HEK293 (cell line): ENCODE data around the gene CAPN10.

Source experiments
- CTCF ChIA-PET: fragments of 350-600 bp; formaldehyde crosslinking; extraction: SDS; loops from one replicate; lab custom pipeline; 2021; ENCODE audit warnings: antibody characterized with exemption; lab: Yijun Ruan, JAX
- POLR2A ChIA-PET: fragments of 300-600 bp; formaldehyde crosslinking; extraction: SDS; loops from one replicate; lab custom pipeline; 2020; ENCODE audit warnings: antibody characterized with exemption, inconsistent platforms; lab: Yijun Ruan, JAX
- H3K27ac ChIP-seq: fragments of 200-500 bp; sonication (Bioruptor generic); 2 replicates; pipeline ENCODE4 v1.5.1; 2014; ENCODE audit warnings: low read depth, low read length, control low read depth, inconsistent platforms; ENCODE audit errors: extremely low read depth
- H3K36me3 ChIP-seq, 2 experiments: fragments of 200-500 bp in 1 of 2; sonication (Bioruptor generic) in 1 of 2; 1 replicate in 1 of 2; 2 replicates in 1 of 2; pipeline ENCODE4 v1.5.1; 2014 to 2017; ENCODE audit warnings: inconsistent platforms in 2 of 2, low read length in 2 of 2; ENCODE audit not compliant: control insufficient read depth in 2 of 2, insufficient read depth in 1 of 2
- H3K4me1 ChIP-seq: fragments of 200-500 bp; sonication (Bioruptor generic); 2 replicates; pipeline ENCODE4 v1.5.1; 2014; ENCODE audit warnings: mild to moderate bottlenecking, low read length, inconsistent platforms; ENCODE audit not compliant: control insufficient read depth, insufficient read depth
- H3K4me3 ChIP-seq: 2 replicates; pipeline ENCODE4 v1.5.1; 2011; ENCODE audit warnings: low read depth, mild to moderate bottlenecking, control low read depth, low read length, moderate library complexity
- H3K9me3 ChIP-seq: fragments of 200-500 bp; sonication (Bioruptor generic); 2 replicates; pipeline ENCODE4 v1.5.1; 2014; ENCODE audit warnings: low read depth, low read length, inconsistent platforms; ENCODE audit not compliant: control insufficient read depth, insufficient read depth
- KLF16 ChIP-seq: fragments of 450-650 bp; formaldehyde crosslinking; IDR thresholded peaks from 2 replicates; pipeline ENCODE4 v1.5.1; 2017; ENCODE audit warnings: missing biosample characterization, missing genetic modification characterization
- RBAK ChIP-seq: fragments of 450-650 bp; formaldehyde crosslinking; IDR thresholded peaks from 2 replicates; pipeline ENCODE4 v1.5.1; 2016; ENCODE audit warnings: missing biosample characterization, missing genetic modification characterization
- ZBTB48 ChIP-seq: fragments of 450-650 bp; formaldehyde crosslinking; IDR thresholded peaks from 2 replicates; pipeline ENCODE4 v1.5.1; 2016; ENCODE audit warnings: missing biosample characterization, missing genetic modification characterization
- ZIC2 ChIP-seq: fragments of 450-650 bp; formaldehyde crosslinking; IDR thresholded peaks from 2 replicates; pipeline ENCODE4 v1.5.1; 2016; ENCODE audit warnings: missing biosample characterization, missing genetic modification characterization
- ZNF221 ChIP-seq: fragments of 450-650 bp; formaldehyde crosslinking; IDR thresholded peaks from 2 replicates; pipeline ENCODE4 v1.5.1; 2017; ENCODE audit warnings: missing biosample characterization, missing genetic modification characterization, borderline replicate concordance
- ZNF223 ChIP-seq: fragments of 450-650 bp; formaldehyde crosslinking; IDR thresholded peaks from 2 replicates; pipeline ENCODE4 v1.5.1; 2016; ENCODE audit warnings: missing biosample characterization, missing genetic modification characterization
- ZNF280D ChIP-seq: fragments of 450-650 bp; formaldehyde crosslinking; IDR thresholded peaks from 2 replicates; pipeline ENCODE4 v1.5.1; 2016; ENCODE audit warnings: missing biosample characterization, missing genetic modification characterization
- ZNF404 ChIP-seq: fragments of 450-650 bp; formaldehyde crosslinking; IDR thresholded peaks from 2 replicates; pipeline ENCODE4 v1.5.1; 2017; ENCODE audit warnings: missing biosample characterization, missing genetic modification characterization
- ZNF426 ChIP-seq: fragments of 450-650 bp; formaldehyde crosslinking; IDR thresholded peaks from 2 replicates; pipeline ENCODE4 v1.5.1; 2017; ENCODE audit warnings: missing biosample characterization, missing genetic modification characterization, mild to moderate bottlenecking, inconsistent platforms, moderate library complexity
- ZNF792 ChIP-seq: fragments of 450-650 bp; formaldehyde crosslinking; IDR thresholded peaks from 2 replicates; pipeline ENCODE4 v1.5.1; 2016; ENCODE audit warnings: missing biosample characterization, missing genetic modification characterization
- TF ChIP-seq, protein P1 (sequence below): fragments of 450-650 bp; formaldehyde crosslinking; conservative IDR thresholded peaks from 2 replicates; pipeline ENCODE4 v1.5.1; 2016; ENCODE audit warnings: low read depth, missing biosample characterization, missing genetic modification characterization
- TF ChIP-seq, protein P2 (sequence below): fragments of 450-650 bp; formaldehyde crosslinking; IDR thresholded peaks from 2 replicates; pipeline ENCODE4 v1.5.1; 2017; ENCODE audit warnings: missing biosample characterization, missing genetic modification characterization
- TF ChIP-seq, protein P3 (sequence below): fragments of 450-650 bp; formaldehyde crosslinking; IDR thresholded peaks from 2 replicates; pipeline ENCODE4 v1.5.1; 2016; ENCODE audit warnings: missing biosample characterization, missing genetic modification characterization

The CAPN10 gene

DNA sequence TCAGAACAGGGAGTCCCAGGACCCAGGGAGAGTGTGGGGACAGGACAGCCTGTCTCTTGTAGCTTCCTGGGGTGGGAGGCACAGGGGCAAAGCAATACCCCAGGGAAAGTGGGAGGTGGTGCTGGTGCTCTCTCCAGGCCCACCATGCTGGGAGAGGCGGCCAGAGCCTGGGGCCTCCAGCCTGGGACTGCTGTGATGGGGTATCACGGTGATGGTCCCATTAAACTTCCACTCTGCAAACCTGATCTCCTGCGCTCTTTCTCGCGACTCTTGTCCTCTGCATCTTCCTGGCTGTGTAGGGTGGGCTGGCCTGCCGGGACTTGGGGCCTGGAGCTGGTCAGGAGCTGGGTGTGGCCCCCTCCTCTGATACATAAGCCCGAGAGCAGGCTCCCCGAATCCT lies 8.0 kb upstream of the CAPN10 start (continued):
- TF ChIP-seq, protein P1, sequence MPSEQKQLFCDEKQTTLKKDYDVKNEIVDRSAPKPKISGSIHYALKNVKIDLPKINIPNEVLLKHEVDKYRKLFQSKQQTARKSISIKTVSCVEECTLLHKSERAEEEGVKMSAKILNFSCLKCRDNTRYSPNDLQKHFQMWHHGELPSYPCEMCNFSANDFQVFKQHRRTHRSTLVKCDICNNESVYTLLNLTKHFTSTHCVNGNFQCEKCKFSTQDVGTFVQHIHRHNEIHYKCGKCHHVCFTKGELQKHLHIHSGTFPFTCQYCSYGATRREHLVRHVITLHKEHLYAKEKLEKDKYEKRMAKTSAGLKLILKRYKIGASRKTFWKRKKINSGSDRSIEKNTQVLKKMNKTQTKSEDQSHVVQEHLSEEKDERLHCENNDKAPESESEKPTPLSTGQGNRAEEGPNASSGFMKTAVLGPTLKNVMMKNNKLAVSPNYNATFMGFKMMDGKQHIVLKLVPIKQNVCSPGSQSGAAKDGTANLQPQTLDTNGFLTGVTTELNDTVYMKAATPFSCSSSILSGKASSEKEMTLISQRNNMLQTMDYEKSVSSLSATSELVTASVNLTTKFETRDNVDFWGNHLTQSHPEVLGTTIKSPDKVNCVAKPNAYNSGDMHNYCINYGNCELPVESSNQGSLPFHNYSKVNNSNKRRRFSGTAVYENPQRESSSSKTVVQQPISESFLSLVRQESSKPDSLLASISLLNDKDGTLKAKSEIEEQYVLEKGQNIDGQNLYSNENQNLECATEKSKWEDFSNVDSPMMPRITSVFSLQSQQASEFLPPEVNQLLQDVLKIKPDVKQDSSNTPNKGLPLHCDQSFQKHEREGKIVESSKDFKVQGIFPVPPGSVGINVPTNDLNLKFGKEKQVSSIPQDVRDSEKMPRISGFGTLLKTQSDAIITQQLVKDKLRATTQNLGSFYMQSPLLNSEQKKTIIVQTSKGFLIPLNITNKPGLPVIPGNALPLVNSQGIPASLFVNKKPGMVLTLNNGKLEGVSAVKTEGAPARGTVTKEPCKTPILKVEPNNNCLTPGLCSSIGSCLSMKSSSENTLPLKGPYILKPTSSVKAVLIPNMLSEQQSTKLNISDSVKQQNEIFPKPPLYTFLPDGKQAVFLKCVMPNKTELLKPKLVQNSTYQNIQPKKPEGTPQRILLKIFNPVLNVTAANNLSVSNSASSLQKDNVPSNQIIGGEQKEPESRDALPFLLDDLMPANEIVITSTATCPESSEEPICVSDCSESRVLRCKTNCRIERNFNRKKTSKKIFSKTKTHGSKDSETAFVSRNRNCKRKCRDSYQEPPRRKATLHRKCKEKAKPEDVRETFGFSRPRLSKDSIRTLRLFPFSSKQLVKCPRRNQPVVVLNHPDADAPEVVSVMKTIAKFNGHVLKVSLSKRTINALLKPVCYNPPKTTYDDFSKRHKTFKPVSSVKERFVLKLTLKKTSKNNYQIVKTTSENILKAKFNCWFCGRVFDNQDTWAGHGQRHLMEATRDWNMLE (tag by site-specific recombination) = no peak
- TF ChIP-seq, protein P2, sequence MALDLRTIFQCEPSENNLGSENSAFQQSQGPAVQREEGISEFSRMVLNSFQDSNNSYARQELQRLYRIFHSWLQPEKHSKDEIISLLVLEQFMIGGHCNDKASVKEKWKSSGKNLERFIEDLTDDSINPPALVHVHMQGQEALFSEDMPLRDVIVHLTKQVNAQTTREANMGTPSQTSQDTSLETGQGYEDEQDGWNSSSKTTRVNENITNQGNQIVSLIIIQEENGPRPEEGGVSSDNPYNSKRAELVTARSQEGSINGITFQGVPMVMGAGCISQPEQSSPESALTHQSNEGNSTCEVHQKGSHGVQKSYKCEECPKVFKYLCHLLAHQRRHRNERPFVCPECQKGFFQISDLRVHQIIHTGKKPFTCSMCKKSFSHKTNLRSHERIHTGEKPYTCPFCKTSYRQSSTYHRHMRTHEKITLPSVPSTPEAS (tag by site-specific recombination) = no peak

GRCh38 chr2:240579071-240579762 lies 7.3 kb upstream of the CAPN10 start:
- CTCF ChIA-PET = interaction anchor here (0.8 to 3.9 kb wide), 6 partner anchors 8 to 374 kb away, joined by 3 to 33 read pairs (median 4); no protein-coding TSS in a partner anchor
- Histone ChIP-seq H3K4me3 (no peak overlapping the region), H3K27ac (no peak overlapping the region), H3K4me1 (peaks cover 7% of the 10 kb centered on the region), H3K9me3 (no peaks in the 10 kb centered on the region), H3K36me3 (peaks cover 0 to 55% of the 10 kb centered on the region in 2 experiments; a peak in 1 of 3 replicates)
- POLR2A ChIA-PET = interaction anchor here (1.2 to 1.4 kb wide), 2 partner anchors 10 to 13 kb away, joined by 3 to 5 read pairs; partner anchors contain the start of gene RNPEPL1
- TF ChIP-seq ZNF792 (tag by site-specific recombination) = no peak
- TF ChIP-seq ZNF221 (tag by site-specific recombination) = no peak
- TF ChIP-seq ZIC2 (tag by site-specific recombination) = no peak
- TF ChIP-seq ZNF223 (tag by site-specific recombination) = no peak
- TF ChIP-seq ZNF404 (tag by site-specific recombination) = no peak
- TF ChIP-seq, protein P3, sequence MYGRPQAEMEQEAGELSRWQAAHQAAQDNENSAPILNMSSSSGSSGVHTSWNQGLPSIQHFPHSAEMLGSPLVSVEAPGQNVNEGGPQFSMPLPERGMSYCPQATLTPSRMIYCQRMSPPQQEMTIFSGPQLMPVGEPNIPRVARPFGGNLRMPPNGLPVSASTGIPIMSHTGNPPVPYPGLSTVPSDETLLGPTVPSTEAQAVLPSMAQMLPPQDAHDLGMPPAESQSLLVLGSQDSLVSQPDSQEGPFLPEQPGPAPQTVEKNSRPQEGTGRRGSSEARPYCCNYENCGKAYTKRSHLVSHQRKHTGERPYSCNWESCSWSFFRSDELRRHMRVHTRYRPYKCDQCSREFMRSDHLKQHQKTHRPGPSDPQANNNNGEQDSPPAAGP (tag by site-specific recombination) = no peak
- no peak for TF ChIP-seq RBAK
- TF ChIP-seq KLF16 = no peak
- no peak for TF ChIP-seq ZBTB48
- no peak for TF ChIP-seq ZNF426 (tag by site-specific recombination)
- no peak for TF ChIP-seq ZNF280D
